WTC11 (cell line): ENCODE data around the gene ALK. TPM values are rescaled to one million over a fixed set of nuclear protein-coding genes. Genes with fewer than 3 reads are reported as not detected.

Source experiments
- ATAC-seq: fragments of 200-7000 bp; cut with Tn5 transposase; 2 replicates; pipeline ENCODE4 v1.10.0; 2021; ENCODE audit warnings: mild to moderate bottlenecking, moderate library complexity
- CTCF ChIA-PET: fragments of 300-600 bp; sonication (Branson Sonifier 250); formaldehyde crosslinking; loops from one replicate; lab custom pipeline; 2021; ENCODE audit warnings: antibody characterized with exemption; lab: Charles Lee
- POLR2A ChIA-PET: fragments of 350-600 bp; sonication (Branson Sonifier 250); formaldehyde crosslinking; loops from one replicate; lab custom pipeline; 2021; ENCODE audit warnings: antibody characterized with exemption; lab: Charles Lee
- DNase-seq: peaks from one replicate; pipeline ENCODE4 v3.0.0; 2021; ENCODE audit warnings: low spot score
- H3K27ac Mint-ChIP-seq: 2 replicates; pipeline ENCODE4 v1.8.0; 2021; ENCODE audit warnings: mixed read lengths
- H3K27me3 Mint-ChIP-seq: 2 replicates; pipeline ENCODE4 v1.8.0; 2021; ENCODE audit warnings: low read depth, mild to moderate bottlenecking, moderate library complexity, mixed read lengths
- H3K36me3 Mint-ChIP-seq: 2 replicates; pipeline ENCODE4 v1.8.0; 2021; ENCODE audit warnings: mixed read lengths
- H3K4me1 Mint-ChIP-seq: 2 replicates; pipeline ENCODE4 v1.8.0; 2022; ENCODE audit warnings: mixed read lengths
- H3K4me3 Mint-ChIP-seq: 2 replicates; pipeline ENCODE4 v1.8.0; 2021; ENCODE audit warnings: mild to moderate bottlenecking, moderate library complexity, mixed read lengths
- H3K9me3 Mint-ChIP-seq: 2 replicates; pipeline ENCODE4 v1.8.0; 2021; ENCODE audit warnings: mixed read lengths
- ATF1 ChIP-seq: sonication (generic); formaldehyde crosslinking; IDR thresholded peaks from 2 replicates; pipeline ENCODE4 v1.8.1; 2023; ENCODE audit warnings: mild to moderate bottlenecking, moderate library complexity, missing genetic modification reagents
- ATF2 ChIP-seq: sonication (generic); formaldehyde crosslinking; IDR thresholded peaks from 2 replicates; pipeline ENCODE4 v1.8.1; 2022; ENCODE audit warnings: low read depth, missing genetic modification reagents, borderline replicate concordance
- ATF3 ChIP-seq: sonication (generic); formaldehyde crosslinking; conservative IDR thresholded peaks from 2 replicates; pipeline ENCODE4 v1.8.1; 2022; ENCODE audit warnings: mild to moderate bottlenecking, missing genetic modification reagents
- E2F4 ChIP-seq: sonication (generic); formaldehyde crosslinking; IDR thresholded peaks from 2 replicates; pipeline ENCODE4 v1.8.1; 2022; ENCODE audit warnings: low read depth, mild to moderate bottlenecking, moderate library complexity, missing genetic modification reagents, borderline replicate concordance
- FOXP4 ChIP-seq: sonication (generic); formaldehyde crosslinking; IDR thresholded peaks from 2 replicates; pipeline ENCODE4 v1.8.0; 2022; ENCODE audit warnings: mild to moderate bottlenecking, missing genetic modification reagents
- GABPB1 ChIP-seq: sonication (generic); formaldehyde crosslinking; IDR thresholded peaks from 2 replicates; pipeline ENCODE4 v1.8.1; 2023; ENCODE audit warnings: mild to moderate bottlenecking, missing genetic modification reagents
- HMGXB4 ChIP-seq: sonication (generic); formaldehyde crosslinking; IDR thresholded peaks from 2 replicates; pipeline ENCODE4 v1.8.1; 2023; ENCODE audit warnings: mild to moderate bottlenecking, moderate library complexity, missing genetic modification reagents
- MAX ChIP-seq: sonication (generic); formaldehyde crosslinking; IDR thresholded peaks from 2 replicates; pipeline ENCODE4 v1.8.0; 2022; ENCODE audit warnings: mild to moderate bottlenecking, missing genetic modification reagents
- NFYB ChIP-seq: sonication (generic); formaldehyde crosslinking; conservative IDR thresholded peaks from 2 replicates; pipeline ENCODE4 v1.8.0; 2022; ENCODE audit warnings: low read depth, missing genetic modification reagents
- NR3C1 ChIP-seq: sonication (generic); formaldehyde crosslinking; conservative IDR thresholded peaks from 2 replicates; pipeline ENCODE4 v1.8.1; 2023; ENCODE audit warnings: low read depth, mild to moderate bottlenecking, missing genetic modification reagents
- OVOL2 ChIP-seq: fragments of 250-450 bp; sonication (Bioruptor Pico); IDR thresholded peaks from 2 replicates; pipeline ENCODE4 v1.9.0; 2021; ENCODE audit warnings: mild to moderate bottlenecking, borderline replicate concordance
- SMAD4 ChIP-seq: sonication (generic); formaldehyde crosslinking; IDR thresholded peaks from 2 replicates; pipeline ENCODE4 v1.8.0; 2022; ENCODE audit warnings: mild to moderate bottlenecking, missing genetic modification reagents
- SOX15 ChIP-seq: fragments of 250-450 bp; sonication (Bioruptor Pico); IDR thresholded peaks from 2 replicates; pipeline ENCODE4 v1.9.0; 2021; ENCODE audit warnings: mild to moderate bottlenecking
- STAT6 ChIP-seq: sonication (generic); formaldehyde crosslinking; conservative IDR thresholded peaks from 2 replicates; pipeline ENCODE4 v1.8.1; 2023; ENCODE audit warnings: mild to moderate bottlenecking, low read depth, missing genetic modification reagents, moderate library complexity
- ZBTB21 ChIP-seq: sonication (generic); formaldehyde crosslinking; IDR thresholded peaks from 2 replicates; pipeline ENCODE4 v1.8.1; 2023; ENCODE audit warnings: mild to moderate bottlenecking, missing genetic modification reagents, borderline replicate concordance
- ZMAT4 ChIP-seq: fragments of 250-450 bp; sonication (Bioruptor Pico); IDR thresholded peaks from 2 replicates; pipeline ENCODE4 v1.9.0; 2021; ENCODE audit warnings: mild to moderate bottlenecking
- ZNF138 ChIP-seq: sonication (generic); formaldehyde crosslinking; conservative IDR thresholded peaks from 2 replicates; pipeline ENCODE4 v1.8.1; 2022; ENCODE audit warnings: mild to moderate bottlenecking, moderate library complexity, missing genetic modification reagents
- ZNF219 ChIP-seq: sonication (generic); formaldehyde crosslinking; IDR thresholded peaks from 2 replicates; pipeline ENCODE4 v1.8.0; 2023; ENCODE audit warnings: missing genetic modification reagents, mild to moderate bottlenecking, borderline replicate concordance
- ZNF423 ChIP-seq: fragments of 250-450 bp; sonication (Bioruptor Pico); IDR thresholded peaks from 2 replicates; pipeline ENCODE4 v2.1.2; 2022; ENCODE audit warnings: mild to moderate bottlenecking, moderate library complexity
- total RNA-seq: library from RNA; stranded (reverse); gene quantifications from 3 replicates; pipeline ENCODE4 v1.2.3, GENCODE V29; 2021

The ALK gene
- total RNA-seq, 1 experiment from 2014 or later: not detected

GRCh38 chr2:29447513-29447912 lies 473.9 kb downstream of the ALK start (continued):
- TF ChIP-seq SOX15 (CRISPR knock-in tag) (no peak), ZMAT4 (no peak), ATF1 (no peak), ATF3 (no peak)

GRCh38 chr2:29446847-29447246 lies 474.5 kb downstream of the ALK start:
- H3K36me3 Mint-ChIP-seq: no peaks in the 10 kb centered on the region
- H3K27ac Mint-ChIP-seq: no peak overlapping the region
- ChIA-PET CTCF (no interaction called here), POLR2A (no interaction called here)
- ATAC-seq: no peak
- no peaks in the 10 kb centered on the region for H3K9me3 Mint-ChIP-seq
- no peak for DNase-seq
- no peak overlapping the region for H3K4me3 Mint-ChIP-seq
- H3K4me1 Mint-ChIP-seq: peaks cover 44% of the 10 kb centered on the region
- TF ChIP-seq OVOL2 (no peak), ZNF423 (CRISPR knock-in tag) (no peak), ATF2 (CRISPR knock-in tag) (no peak)
- no peaks in the 10 kb centered on the region; the same call in 1 of the 2 replicates for H3K27me3 Mint-ChIP-seq

- Mint-ChIP-seq H3K27me3 (no peaks in the 10 kb centered on the region; the same call in 1 of the 2 replicates), H3K4me1 (peaks cover 39% of the 10 kb centered on the region), H3K36me3 (no peaks in the 10 kb centered on the region), H3K27ac (no peak overlapping the region), H3K9me3 (0 out of 2 replicates have a peak, but pooled peaks cover 3% of the 10 kb centered on the region), H3K4me3 (no peak overlapping the region)
- ChIA-PET CTCF (no interaction called here), POLR2A (no interaction called here)
- no peak for ATAC-seq
- DNase-seq: no peak
- TF ChIP-seq NR3C1 (no peak), ZNF138 (CRISPR knock-in tag) (no peak), FOXP4 (CRISPR knock-in tag) (no peak), E2F4 (CRISPR knock-in tag) (no peak), HMGXB4 (no peak), ZBTB21 (CRISPR knock-in tag) (no peak), ATF1 (no peak), STAT6 (CRISPR knock-in tag) (no peak), GABPB1 (CRISPR knock-in tag) (no peak), ZNF219 (CRISPR knock-in tag) (no peak), MAX (no peak), NFYB (CRISPR knock-in tag) (no peak), SMAD4 (CRISPR knock-in tag) (no peak)
These were observed 477.2 kb downstream of the ALK start for GRCh38 chr2:29444150-29444549.
